ENCODE data around the gene BRD7. TPM values are rescaled to one million over a fixed set of nuclear protein-coding genes. Genes with fewer than 3 reads are reported as not detected.

BRD7 gene
- total RNA-seq, 2 donors from 2014 or later = 28.0 to 28.9 TPM

- Histone ChIP-seq H3K27me3 (no peaks in the 10 kb centered on the region), H3K27ac (no peak overlapping the region)
Observed at GRCh38 chr16:50338371-50339231, 30.2 kb downstream of the BRD7 start.

DNA sequence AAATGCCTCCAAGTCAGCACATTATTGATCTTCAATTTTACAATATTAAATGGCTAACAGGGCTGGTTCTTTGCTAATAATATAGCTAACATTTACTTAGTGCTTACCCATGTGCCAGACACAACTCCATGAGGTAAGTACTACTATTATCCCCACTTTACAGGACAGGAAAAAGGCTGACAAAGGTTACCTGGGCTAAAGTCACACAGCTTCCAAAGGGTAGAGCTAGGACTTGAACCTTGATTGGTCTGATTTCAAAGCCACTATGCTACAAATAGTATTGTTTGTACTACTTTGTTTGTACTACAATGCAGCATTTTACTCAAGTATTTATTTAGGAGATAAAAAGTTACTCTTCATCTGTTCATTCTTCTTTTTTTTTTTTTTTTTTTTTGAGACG, 31.9 kb downstream of the BRD7 start:
- DNase-seq (ENCODE audit: low spot score) = no peak
- TF ChIP-seq, protein P1, sequence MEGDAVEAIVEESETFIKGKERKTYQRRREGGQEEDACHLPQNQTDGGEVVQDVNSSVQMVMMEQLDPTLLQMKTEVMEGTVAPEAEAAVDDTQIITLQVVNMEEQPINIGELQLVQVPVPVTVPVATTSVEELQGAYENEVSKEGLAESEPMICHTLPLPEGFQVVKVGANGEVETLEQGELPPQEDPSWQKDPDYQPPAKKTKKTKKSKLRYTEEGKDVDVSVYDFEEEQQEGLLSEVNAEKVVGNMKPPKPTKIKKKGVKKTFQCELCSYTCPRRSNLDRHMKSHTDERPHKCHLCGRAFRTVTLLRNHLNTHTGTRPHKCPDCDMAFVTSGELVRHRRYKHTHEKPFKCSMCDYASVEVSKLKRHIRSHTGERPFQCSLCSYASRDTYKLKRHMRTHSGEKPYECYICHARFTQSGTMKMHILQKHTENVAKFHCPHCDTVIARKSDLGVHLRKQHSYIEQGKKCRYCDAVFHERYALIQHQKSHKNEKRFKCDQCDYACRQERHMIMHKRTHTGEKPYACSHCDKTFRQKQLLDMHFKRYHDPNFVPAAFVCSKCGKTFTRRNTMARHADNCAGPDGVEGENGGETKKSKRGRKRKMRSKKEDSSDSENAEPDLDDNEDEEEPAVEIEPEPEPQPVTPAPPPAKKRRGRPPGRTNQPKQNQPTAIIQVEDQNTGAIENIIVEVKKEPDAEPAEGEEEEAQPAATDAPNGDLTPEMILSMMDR (IDR thresholded peaks at IDR 0.05) = no peak
- peaks cover 36% of the 10 kb centered on the region for H3K36me3 ChIP-seq
- H3K27ac ChIP-seq = no peak overlapping the region
- no peaks in the 10 kb centered on the region for H3K27me3 ChIP-seq
- no peaks in the 10 kb centered on the region for H3K9me3 ChIP-seq
- H3K4me3 ChIP-seq = no peak overlapping the region
- peaks cover 0 to 10% of the 10 kb centered on the region in 2 donors for H3K4me1 ChIP-seq

More at GRCh38 chr16:50338371-50339231, 30.2 kb downstream of the BRD7 start:
- TF ChIP-seq, protein P1 (IDR thresholded peaks at IDR 0.05) = no peak
- peaks cover 28% of the 10 kb centered on the region for H3K36me3 ChIP-seq
- peaks cover 0 to 10% of the 10 kb centered on the region in 2 donors for H3K4me1 ChIP-seq
- H3K4me3 ChIP-seq = no peak overlapping the region
- no peaks in the 10 kb centered on the region for H3K9me3 ChIP-seq
- DNase-seq (ENCODE audit: low spot score) = no peak

DNA sequence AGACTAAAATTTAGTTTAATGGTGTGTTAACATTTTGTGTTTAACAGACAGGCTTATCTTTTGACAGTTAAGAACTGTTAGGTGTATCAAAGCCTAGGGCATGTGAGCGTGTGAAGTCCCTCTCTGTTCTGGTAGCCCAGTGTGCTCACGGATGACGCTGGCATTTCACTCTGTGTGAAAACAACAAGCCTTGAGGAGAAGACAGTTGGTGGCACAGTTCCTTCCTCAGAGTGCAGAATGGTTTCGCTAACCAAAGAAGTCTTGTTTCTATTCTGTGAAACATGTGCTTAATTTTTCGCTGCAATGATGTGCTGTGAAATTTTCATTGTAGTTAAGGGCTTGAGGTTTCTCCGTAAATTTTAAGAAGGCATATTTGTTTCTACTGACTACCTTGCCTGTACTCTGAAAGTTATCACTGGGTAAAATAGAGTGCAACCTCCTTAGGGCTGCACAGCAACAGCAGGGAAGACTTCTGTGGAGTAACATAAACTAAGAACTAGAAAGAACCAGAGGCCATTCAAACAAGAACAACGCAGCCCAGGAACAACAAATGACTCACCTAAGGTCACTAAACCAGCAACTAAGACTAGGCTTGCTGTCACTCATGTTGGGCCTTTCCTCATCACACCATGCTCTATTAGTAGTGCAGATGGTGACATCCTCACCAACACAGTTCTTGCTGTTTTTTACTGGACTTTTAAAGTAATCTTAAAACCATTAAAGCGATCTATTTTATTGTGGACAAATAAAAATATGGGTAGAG, 33.4 kb downstream of the BRD7 start:
- Histone ChIP-seq H3K27ac (no peak overlapping the region), H3K9me3 (no peaks in the 10 kb centered on the region), H3K36me3 (peaks cover 36% of the 10 kb centered on the region), H3K4me1 (peaks cover 0 to 10% of the 10 kb centered on the region in 2 donors), H3K27me3 (no peaks in the 10 kb centered on the region), H3K4me3 (no peak overlapping the region)
- TF ChIP-seq, protein P1 (IDR thresholded peaks at IDR 0.05) = no peak
- DNase-seq (ENCODE audit: low spot score) = no peak

DNA sequence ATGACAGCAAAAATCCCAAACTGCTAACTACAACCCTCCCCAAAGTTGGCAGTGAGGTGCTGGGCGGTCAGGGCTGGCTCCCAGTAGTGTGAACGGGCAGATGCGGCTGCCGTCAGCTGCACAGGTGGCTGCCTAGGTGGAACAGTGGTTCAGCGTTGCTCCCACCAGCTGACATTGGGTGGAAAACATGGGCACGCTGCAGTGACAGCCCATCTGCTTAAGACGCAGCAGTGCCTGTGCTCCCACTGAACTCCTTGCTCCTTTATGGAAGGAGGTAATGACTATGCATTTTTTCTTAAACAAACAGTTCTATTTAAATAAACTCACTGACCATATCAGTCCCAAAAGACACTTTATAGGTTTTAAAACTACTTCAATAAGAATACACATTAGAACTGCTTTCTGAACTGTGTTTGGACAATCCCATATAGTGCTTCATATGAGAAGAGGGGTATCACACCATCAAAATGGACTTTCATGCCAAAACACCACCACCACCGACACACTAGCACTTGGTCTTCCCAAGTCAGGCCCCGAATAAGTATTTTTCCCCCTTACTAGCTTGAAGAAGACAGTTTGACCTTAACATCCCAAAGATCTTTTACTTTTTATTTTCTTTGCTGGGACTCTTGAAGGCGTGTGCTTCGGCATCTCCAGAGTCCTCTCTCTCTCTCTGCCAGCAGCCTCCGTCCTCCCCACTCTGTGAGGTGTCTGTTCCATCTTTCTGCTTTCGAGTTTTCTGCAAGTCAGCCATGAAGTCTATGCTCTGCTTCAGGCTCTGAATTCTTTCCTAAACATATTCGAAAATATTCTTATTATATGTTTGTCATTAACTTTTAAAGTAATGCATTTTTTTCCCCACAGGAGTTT, 34.4 kb downstream of the BRD7 start:
- Histone ChIP-seq H3K27ac (no peak overlapping the region), H3K36me3 (peaks cover 34% of the 10 kb centered on the region), H3K27me3 (no peaks in the 10 kb centered on the region), H3K9me3 (no peaks in the 10 kb centered on the region), H3K4me1 (peaks cover 0 to 10% of the 10 kb centered on the region in 2 donors), H3K4me3 (no peak overlapping the region)
- TF ChIP-seq, protein P1 (IDR thresholded peaks at IDR 0.05) = no peak
- DNase-seq (ENCODE audit: low spot score) = no peak

DNA sequence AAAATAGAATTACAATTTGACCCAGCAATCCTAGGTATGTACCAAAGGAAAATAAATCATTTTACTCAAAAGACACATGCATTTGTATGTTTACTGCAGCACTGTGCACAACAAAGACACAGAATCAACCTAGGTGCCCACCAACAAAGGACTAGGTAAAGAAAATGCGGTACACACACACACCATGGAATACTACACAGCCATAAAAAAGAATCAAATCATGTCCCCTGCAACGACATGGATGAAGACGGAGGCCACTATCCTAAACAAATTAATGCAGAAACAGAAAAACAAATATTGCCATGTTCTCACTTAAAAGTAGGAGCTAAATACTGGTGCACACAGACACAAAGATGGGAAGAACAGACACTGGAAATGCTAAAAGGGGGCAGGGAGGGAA, 36.2 kb downstream of the BRD7 start:
- TF ChIP-seq, protein P1 (IDR thresholded peaks at IDR 0.05) = no peak
- Histone ChIP-seq H3K36me3 (peaks cover 36% of the 10 kb centered on the region), H3K9me3 (no peaks in the 10 kb centered on the region), H3K4me3 (no peak overlapping the region), H3K4me1 (peaks cover 0 to 1% of the 10 kb centered on the region in 2 donors), H3K27me3 (no peaks in the 10 kb centered on the region), H3K27ac (no peak overlapping the region)
- no peak for DNase-seq (ENCODE audit: low spot score)

All from right atrium auricular region (tissue), 2 donors.